Measurements from ENCODE around the gene PTPRN. TPM values are rescaled to one million over a fixed set of nuclear protein-coding genes. Genes with fewer than 3 reads are reported as not detected.
A peak's percentile ranks its signal among the peaks of the same experiment; 100 is the strongest.

The PTPRN gene
- polyA plus RNA-seq, 1 donor (not counting 4 experiments of a cell fraction or from before 2014, with no cell fraction given), result not detected

DNA sequence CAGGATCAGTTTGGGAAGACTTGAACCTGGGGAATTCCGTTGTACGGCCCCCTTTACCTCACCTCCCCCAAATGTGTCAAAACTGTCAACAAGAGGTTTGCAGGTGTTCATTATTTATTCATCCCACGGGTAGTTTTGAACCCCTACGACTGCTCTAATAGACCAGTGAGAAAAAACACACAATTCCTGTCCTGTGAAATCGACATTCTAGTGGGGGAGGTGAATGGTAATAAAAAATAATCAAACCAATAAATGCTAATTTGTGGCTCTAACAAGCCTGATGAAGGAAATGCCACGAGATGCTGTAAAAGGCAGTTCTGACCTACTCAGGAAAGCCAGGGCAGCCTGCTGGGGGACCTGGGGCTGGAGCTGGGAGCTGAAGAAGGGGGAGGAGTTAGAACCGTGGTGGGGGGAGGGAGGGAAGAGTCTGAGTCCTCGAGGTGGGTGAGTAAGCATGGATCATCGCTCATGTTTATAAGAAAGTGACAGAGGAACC lies 30.5 kb downstream of the PTPRN start:
- no peak for DNase-seq (ENCODE audit: low read depth, low spot score)
- Histone ChIP-seq H3K9me1 (ENCODE audit: control insufficient read depth, extremely low read depth, insufficient read depth, low read length) (no peaks in the 10 kb centered on the region), H3K4me2 (ENCODE audit: control insufficient read depth, extremely low read depth, insufficient read depth, low read depth, low read length) (peak overlapping the region; percentile 68), H3K4me3 (ENCODE audit: control insufficient read depth in 2 of 3, extremely low read depth in 1 of 3, insufficient read depth in 2 of 3, low read depth in 1 of 3, low read length in 3 of 3) (peak overlapping the region in 2 of 3 experiments; percentile 7 to 45), H3K27me3 (ENCODE audit: control insufficient read depth, extremely low read depth, insufficient read depth, low read length) (no peaks in the 10 kb centered on the region), H3K36me3 (ENCODE audit: control insufficient read depth in 2 of 2, extremely low read depth in 1 of 2, insufficient read depth in 2 of 2, low read length in 2 of 2) (peaks cover 15 to 19% of the 10 kb centered on the region in 2 experiments), H3K9me3 (ENCODE audit: control insufficient read depth, low read depth, low read length) (no peaks in the 10 kb centered on the region), H3K9ac (ENCODE audit: control insufficient read depth, extremely low read depth, insufficient read depth, low read length) (peak overlapping the region; percentile 75), H3K79me2 (ENCODE audit: control insufficient read depth, insufficient read depth, low read length) (peaks cover 7% of the 10 kb centered on the region), H3K4me1 (ENCODE audit: control insufficient read depth, extremely low read depth, insufficient read depth, low read length) (peaks cover 46% of the 10 kb centered on the region), H3K27ac (ENCODE audit: control insufficient read depth, insufficient read depth, low read length) (peak overlapping the region; percentile 97), H2AFZ (ENCODE audit: control insufficient read depth, low read length) (peak overlapping the region; percentile 10), H4K20me1 (ENCODE audit: control insufficient read depth, extremely low read depth, insufficient read depth, low read length) (no peaks in the 10 kb centered on the region)
- no peak for TF ChIP-seq CTCF (optimal IDR thresholded peaks at IDR 0.05 in 1 of 3, IDR thresholded peaks at IDR 0.05 in 1 of 3, conservative IDR thresholded peaks at IDR 0.05 in 1 of 3; ENCODE audit: extremely low read depth in 1 of 3, insufficient read depth in 2 of 3, low read length in 3 of 3)
- no peak for TF ChIP-seq EZH2 (IDR thresholded peaks at IDR 0.05; ENCODE audit: low read length)
- dilution Hi-C loops (cut with MboI; ENCODE audit: extremely low pct_ligation_motif_present, low sequenced_read_pairs), result no loop called here
- peak; percentile 43 for FAIRE-seq

DNA sequence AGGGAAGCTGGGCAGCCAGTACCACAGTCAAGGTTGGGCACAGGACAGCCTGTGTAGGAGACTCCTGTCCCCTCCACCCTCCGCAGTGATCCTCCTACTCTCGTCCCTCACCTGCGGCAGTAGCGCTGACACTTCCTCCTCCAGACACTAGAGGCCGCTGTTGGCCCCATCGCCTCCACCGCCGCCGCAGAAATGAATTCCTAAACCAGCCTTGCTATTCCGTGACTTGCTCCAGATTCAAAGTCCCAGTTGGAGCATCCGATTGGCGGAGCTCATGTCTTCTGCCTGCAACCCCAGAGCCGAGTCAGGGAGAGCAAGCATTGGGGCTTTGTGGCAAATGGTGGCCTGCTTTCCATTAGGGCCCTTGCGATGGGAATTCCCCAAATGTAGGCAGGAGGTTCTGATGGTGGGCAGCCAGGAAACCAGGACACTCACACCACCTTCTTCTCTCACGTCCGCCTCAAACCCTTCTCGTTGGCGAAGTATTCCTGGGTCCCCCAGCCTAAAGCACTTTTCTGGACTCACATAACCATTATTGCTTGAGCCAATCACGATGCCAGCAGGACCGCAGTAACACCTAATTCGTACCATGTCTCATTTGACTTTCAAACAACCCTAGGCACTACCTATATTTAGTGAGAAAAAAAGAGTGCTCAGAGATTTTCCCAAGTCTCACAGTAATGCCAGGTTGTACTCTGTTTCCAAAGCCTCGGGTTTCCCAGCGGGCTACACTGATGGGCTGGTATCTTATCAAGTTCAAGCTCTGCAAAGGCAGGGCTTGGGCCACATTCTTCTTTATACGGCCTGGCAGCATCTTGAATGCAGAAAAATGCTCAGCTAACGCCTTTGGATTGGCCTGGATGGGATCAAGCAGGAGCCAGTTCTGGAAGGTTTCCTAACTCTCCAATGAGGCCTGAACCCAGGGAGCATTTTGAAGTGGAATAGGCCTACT lies 31.2 kb downstream of the PTPRN start:
- Histone ChIP-seq H3K4me2 (ENCODE audit: control insufficient read depth, extremely low read depth, insufficient read depth, low read depth, low read length) (peak overlapping the region; percentile 68), H3K27me3 (ENCODE audit: control insufficient read depth, extremely low read depth, insufficient read depth, low read length) (no peaks in the 10 kb centered on the region), H3K9me1 (ENCODE audit: control insufficient read depth, extremely low read depth, insufficient read depth, low read length) (no peaks in the 10 kb centered on the region), H3K36me3 (ENCODE audit: control insufficient read depth in 2 of 2, extremely low read depth in 1 of 2, insufficient read depth in 2 of 2, low read length in 2 of 2) (peaks cover 13 to 15% of the 10 kb centered on the region in 2 experiments), H3K4me1 (ENCODE audit: control insufficient read depth, extremely low read depth, insufficient read depth, low read length) (peaks cover 53% of the 10 kb centered on the region), H3K27ac (ENCODE audit: control insufficient read depth, insufficient read depth, low read length) (peak overlapping the region; percentile 97), H3K9ac (ENCODE audit: control insufficient read depth, extremely low read depth, insufficient read depth, low read length) (peak overlapping the region; percentile 75), H3K9me3 (ENCODE audit: control insufficient read depth, low read depth, low read length) (no peaks in the 10 kb centered on the region), H2AFZ (ENCODE audit: control insufficient read depth, low read length) (peak overlapping the region; percentile 93), H3K4me3 (ENCODE audit: control insufficient read depth in 2 of 3, extremely low read depth in 1 of 3, insufficient read depth in 2 of 3, low read depth in 1 of 3, low read length in 3 of 3) (peak overlapping the region in 2 of 3 experiments; percentile 42 to 45), H3K79me2 (ENCODE audit: control insufficient read depth, insufficient read depth, low read length) (peaks cover 7% of the 10 kb centered on the region), H4K20me1 (ENCODE audit: control insufficient read depth, extremely low read depth, insufficient read depth, low read length) (no peaks in the 10 kb centered on the region)
- no peak for DNase-seq (ENCODE audit: low read depth, low spot score)
- FAIRE-seq, result peak; percentile 70
- TF ChIP-seq CTCF (optimal IDR thresholded peaks at IDR 0.05 in 1 of 3, IDR thresholded peaks at IDR 0.05 in 1 of 3, conservative IDR thresholded peaks at IDR 0.05 in 1 of 3; ENCODE audit: extremely low read depth in 1 of 3, insufficient read depth in 2 of 3, low read length in 3 of 3) (peak in 2 of 3 experiments; percentile 97 to 98), EZH2 (IDR thresholded peaks at IDR 0.05; ENCODE audit: low read length) (no peak)
- dilution Hi-C loops (cut with MboI; ENCODE audit: extremely low pct_ligation_motif_present, low sequenced_read_pairs), result no loop called here

Measured in keratinocyte (primary cell).